Spinal cord (tissue), 10 donors: ENCODE results near the gene RGS7. TPM values are rescaled to one million over a fixed set of nuclear protein-coding genes. Genes with fewer than 3 reads are reported as not detected.
"Not testable (repeated sequence)": the region's sequence is repeated elsewhere in the genome, so short reads cannot be mapped to it uniquely, and the experiment has no call there.

Experiments used
- DNase-seq, 6 donors: peaks; one replicate each; pipeline versions ENCODE4 v3.0.0 to v3.0.0-alpha.2; 2013 to 2015; ENCODE audit warnings: low spot score in 6 of 6, low read depth in 4 of 6
- H3K27ac ChIP-seq: one replicate; pipeline ENCODE4 v1.5.1; 2013; ENCODE audit warnings: low read depth, low read length, control low read depth
- H3K27me3 ChIP-seq: one replicate; pipeline ENCODE4 v1.6.1; 2013; ENCODE audit warnings: low read length; ENCODE audit not compliant: control insufficient read depth, insufficient read depth
- H3K36me3 ChIP-seq: one replicate; pipeline ENCODE4 v1.6.1; 2013; ENCODE audit warnings: low read length; ENCODE audit not compliant: control insufficient read depth, insufficient read depth
- H3K4me1 ChIP-seq: one replicate; pipeline ENCODE4 v1.6.1; 2013; ENCODE audit warnings: low read length; ENCODE audit not compliant: control insufficient read depth, insufficient read depth
- H3K4me3 ChIP-seq: one replicate; pipeline ENCODE4 v1.5.1; 2013; ENCODE audit warnings: low read depth, low read length, control low read depth
- H3K9me3 ChIP-seq: one replicate; pipeline ENCODE4 v1.6.1; 2013; ENCODE audit warnings: low read length; ENCODE audit not compliant: control insufficient read depth, insufficient read depth
- WGBS: methylation state at CpG from one replicate; pipeline ENCODE4 v1.1.5; 2013; ENCODE audit warnings: missing lambda C conversion rate; ENCODE audit not compliant: insufficient coverage; 5-methylcytosine and 5-hydroxymethylcytosine counted together
- polyA plus RNA-seq, 2 donors: library from polyadenylated mRNA; unstranded; fragments of 120-200 nt; gene quantifications; one replicate each; pipeline ENCODE4 v1.2.1, GENCODE V29; 2013; ENCODE audit not compliant: insufficient read length in 2 of 2
- total RNA-seq, 2 donors: library from RNA; depleted of rRNA in 1 of 2; stranded (reverse); fragments of 120-200 nt in 1 of 2; fragments of >200 nt in 1 of 2; gene quantifications; one replicate each; pipeline versions ENCODE4 v1.2.3 to v1.2.4, GENCODE V29; 2013 to 2014
- donor health status: healthy.

The RGS7 gene
- total and polyA plus RNA-seq, 4 donors, result 9.5 to 44.1 (median 31.3) TPM

DNA sequence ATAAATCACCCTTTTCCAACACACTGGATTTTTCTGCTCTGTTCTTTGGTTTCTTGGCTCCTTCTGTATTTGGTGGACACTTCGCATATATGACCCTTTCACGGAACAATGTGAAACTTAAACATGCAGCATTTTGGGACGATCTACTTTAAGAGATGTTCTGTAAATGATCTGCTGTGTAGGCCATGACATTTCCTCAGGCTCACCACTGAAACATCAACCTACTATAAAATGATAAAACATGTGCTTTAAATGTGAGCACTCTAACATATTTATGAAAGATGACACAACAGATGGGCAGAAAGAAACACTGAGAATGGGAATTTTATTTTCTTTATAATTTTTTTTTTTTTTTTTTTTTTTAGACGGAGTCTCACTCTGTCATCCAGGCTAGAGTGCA is 428.7 kb downstream of the RGS7 start:
- Histone ChIP-seq H3K36me3 (no peaks in the 10 kb centered on the region), H3K4me3 (no peak overlapping the region), H3K9me3 (peaks cover 2% of the 10 kb centered on the region), H3K27ac (no peak overlapping the region), H3K4me1 (no peaks in the 10 kb centered on the region), H3K27me3 (no peaks in the 10 kb centered on the region)
- DNase-seq, result no peak
- WGBS, result no CpG with 5 or more reads among the region's 4 CpGs

DNA sequence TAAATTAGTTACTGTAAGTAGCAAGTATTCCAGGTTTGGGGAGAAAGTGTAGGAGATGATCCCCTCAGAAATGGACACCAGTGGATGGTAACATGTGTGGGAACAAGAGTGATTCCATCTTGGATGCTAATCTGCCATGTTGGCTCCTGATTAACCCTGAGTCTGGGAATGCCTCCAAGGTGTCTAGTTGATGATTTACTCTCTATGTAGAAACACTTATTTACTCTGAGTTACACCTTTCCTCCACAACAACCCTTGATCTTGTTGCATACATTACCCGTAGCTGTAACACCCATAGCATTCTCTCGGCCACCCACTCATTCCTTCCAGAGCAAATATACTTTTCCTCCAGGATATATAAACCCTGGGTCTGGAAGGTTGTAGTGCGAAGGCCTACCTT is 429.2 kb downstream of the RGS7 start:
- DNase-seq, result no peak
- H3K4me3 ChIP-seq, result no peak overlapping the region
- 83% methylated on average over 3 of the region's 3 CpGs for WGBS
- H3K9me3 ChIP-seq, result peaks cover 2% of the 10 kb centered on the region
- H3K36me3 ChIP-seq, result no peaks in the 10 kb centered on the region
- no peak overlapping the region for H3K27ac ChIP-seq
- no peaks in the 10 kb centered on the region for H3K4me1 ChIP-seq
- H3K27me3 ChIP-seq, result no peaks in the 10 kb centered on the region

DNA sequence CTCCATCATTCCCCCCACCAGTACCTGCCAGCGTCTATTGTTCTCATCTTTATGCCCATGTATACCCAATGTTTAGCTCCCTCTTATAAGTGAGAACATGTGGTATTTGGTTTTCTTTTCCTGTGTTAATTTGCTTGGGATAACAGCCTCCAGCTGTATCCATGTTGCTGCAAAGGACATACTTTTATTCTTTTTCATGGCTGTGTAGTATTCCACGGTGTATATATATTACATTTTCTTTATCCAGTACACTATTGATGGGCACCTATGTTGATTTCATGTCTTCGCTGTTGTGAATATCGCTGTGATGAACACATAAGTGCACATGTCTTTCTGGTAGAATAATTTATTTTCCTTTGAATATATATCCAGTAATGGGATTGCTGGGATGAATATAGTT is 431.7 kb downstream of the RGS7 start:
- Histone ChIP-seq H3K36me3 (no peaks in the 10 kb centered on the region), H3K9me3 (peaks cover 3% of the 10 kb centered on the region), H3K4me1 (no peaks in the 10 kb centered on the region), H3K4me3 (no peak overlapping the region), H3K27ac (no peak overlapping the region), H3K27me3 (no peaks in the 10 kb centered on the region)
- WGBS, result no CpG with 5 or more reads among the region's 4 CpGs
- DNase-seq, result no peak

DNA sequence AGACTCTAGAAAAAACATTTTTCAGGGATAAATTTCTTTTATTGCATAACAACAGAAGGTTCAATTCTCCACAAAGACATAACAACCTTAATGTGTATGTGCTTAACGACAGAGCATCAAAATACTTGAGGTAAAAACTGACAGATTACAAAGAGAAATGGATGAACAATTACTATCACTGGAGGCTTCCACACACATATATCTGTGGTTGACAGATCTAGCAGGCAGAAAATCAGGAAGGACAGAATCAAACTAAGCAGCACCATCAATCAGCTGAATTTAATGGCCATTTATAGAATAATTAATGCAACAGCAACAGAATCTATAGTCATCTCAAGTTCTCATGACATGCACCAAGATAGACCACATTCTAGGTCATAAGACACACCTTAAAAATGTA is 439.0 kb downstream of the RGS7 start:
- Histone ChIP-seq H3K27ac (no peak overlapping the region), H3K9me3 (peaks cover 3% of the 10 kb centered on the region), H3K36me3 (no peaks in the 10 kb centered on the region), H3K4me3 (no peak overlapping the region), H3K4me1 (no peaks in the 10 kb centered on the region), H3K27me3 (no peaks in the 10 kb centered on the region)
- no peak for DNase-seq
- no CpG with 5 or more reads among the region's 1 CpG for WGBS

DNA sequence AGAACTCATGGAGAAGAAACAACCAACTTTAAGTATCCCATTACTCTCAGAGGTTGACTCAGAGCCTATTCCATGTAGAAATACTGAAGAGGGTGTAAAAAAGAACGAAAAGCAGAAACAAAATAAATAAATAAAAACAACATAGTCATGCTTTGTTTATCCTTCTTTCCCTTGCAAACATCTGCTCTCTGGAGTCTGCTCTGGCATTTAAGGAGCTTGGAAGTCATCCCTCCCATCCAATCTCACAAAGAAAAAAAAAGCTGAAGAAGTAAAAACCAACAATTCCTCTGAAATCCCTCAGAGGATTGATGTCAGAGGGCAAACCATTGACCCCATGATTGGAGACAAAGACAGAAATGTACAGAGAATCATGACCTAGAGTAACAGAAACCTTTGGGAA is 442.5 kb downstream of the RGS7 start:
- WGBS, result no CpG with 5 or more reads among the region's 1 CpG
- H3K4me1 ChIP-seq, result no peaks in the 10 kb centered on the region
- H3K27me3 ChIP-seq, result no peaks in the 10 kb centered on the region
- no peaks in the 10 kb centered on the region for H3K36me3 ChIP-seq
- peaks cover 2% of the 10 kb centered on the region for H3K9me3 ChIP-seq
- H3K27ac ChIP-seq, result no peak overlapping the region
- no peak overlapping the region for H3K4me3 ChIP-seq
- peak in 1 of 6 donors; percentile 33 for DNase-seq

DNA sequence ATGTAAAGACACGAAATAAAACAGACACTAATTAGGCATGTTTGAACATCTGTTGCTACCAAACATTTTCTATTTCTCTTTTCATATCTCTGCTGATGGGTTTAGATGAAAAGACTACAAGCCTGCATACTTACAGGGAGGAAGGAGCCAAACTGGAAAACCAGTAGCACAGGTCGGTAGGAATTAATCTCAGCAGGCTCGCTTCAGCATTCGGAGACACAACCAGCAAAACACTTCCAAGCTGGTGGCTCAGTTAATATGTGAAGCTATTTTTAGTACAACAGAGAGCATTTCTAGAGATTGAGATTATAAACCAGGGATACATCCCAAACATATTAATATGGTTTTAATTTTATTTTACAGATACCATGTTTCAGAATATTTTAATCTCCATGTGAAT is 444.2 kb downstream of the RGS7 start:
- no peaks in the 10 kb centered on the region for H3K36me3 ChIP-seq
- no peaks in the 10 kb centered on the region for H3K4me1 ChIP-seq
- no peaks in the 10 kb centered on the region for H3K27me3 ChIP-seq
- DNase-seq, result peak in 2 of 6 donors; percentile 9 to 28
- WGBS, result no CpG with 5 or more reads among the region's 4 CpGs
- no peak overlapping the region for H3K27ac ChIP-seq
- no peak overlapping the region for H3K4me3 ChIP-seq
- peaks cover 2% of the 10 kb centered on the region for H3K9me3 ChIP-seq

DNA sequence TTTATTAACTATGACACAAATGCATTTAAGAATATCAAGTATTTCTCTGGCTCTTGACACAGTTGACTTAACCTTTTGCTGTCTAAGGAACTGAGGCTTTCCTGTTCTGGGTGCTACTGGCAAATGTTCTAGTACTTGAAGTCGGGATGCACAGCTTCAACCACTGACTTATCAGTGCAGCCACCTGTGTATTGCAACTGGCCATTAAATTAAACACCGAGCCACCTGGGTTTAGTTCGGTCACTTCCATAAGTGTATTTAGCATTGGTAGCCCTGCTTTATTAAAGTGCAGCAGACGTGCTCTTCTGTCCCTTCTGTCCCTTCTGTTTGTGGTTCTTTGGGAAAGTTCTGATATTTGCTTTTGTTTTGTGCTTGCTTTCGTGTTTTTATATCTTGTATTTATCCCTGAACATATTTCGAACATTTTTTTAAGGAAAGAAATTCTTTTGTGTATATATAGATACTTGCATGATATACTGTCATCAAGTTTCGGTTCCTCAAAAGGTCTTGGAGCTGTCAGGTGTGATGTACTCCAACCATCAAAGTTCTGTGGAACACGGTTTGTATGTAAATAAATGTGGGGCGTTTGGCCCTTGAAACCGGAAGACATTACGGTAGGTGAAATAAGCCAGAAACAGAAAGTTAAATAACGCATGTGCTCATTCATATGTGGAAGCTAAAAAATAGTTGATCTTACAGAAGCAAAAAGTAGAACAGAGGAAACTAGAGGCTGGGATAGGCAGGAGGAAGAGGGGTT is 447.1 kb downstream of the RGS7 start:
- H3K36me3 ChIP-seq, result no peaks in the 10 kb centered on the region
- no peaks in the 10 kb centered on the region for H3K27me3 ChIP-seq
- H3K27ac ChIP-seq, result no peak overlapping the region
- 98% methylated on average over 9 of the region's 12 CpGs for WGBS
- no peaks in the 10 kb centered on the region for H3K4me1 ChIP-seq
- DNase-seq, result no peak
- H3K9me3 ChIP-seq, result no peaks in the 10 kb centered on the region
- no peak overlapping the region for H3K4me3 ChIP-seq

DNA sequence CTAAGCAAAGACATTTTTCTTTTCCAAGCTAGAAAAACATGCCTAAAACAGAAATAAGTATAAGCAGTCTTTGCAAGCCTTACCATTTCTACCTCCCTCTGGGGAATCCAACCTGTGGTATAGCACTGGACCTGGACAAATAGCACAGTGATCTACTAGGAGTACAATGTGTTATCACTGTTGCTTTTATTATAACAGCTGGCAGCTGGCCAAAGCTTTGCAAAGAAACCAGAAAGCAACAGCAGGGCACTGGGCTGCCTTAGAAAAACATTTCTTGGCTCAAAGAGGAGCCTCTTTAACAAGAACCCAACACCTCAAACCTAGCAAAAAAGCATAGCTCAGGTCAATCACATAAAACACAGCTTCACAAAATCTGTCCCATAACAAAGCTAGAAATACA is 450.5 kb downstream of the RGS7 start:
- no peak overlapping the region for H3K4me3 ChIP-seq
- no peak overlapping the region for H3K27ac ChIP-seq
- DNase-seq, result peak in 2 of 6 donors; percentile 54 to 55
- no peaks in the 10 kb centered on the region for H3K36me3 ChIP-seq
- no peaks in the 10 kb centered on the region for H3K4me1 ChIP-seq
- no peaks in the 10 kb centered on the region for H3K9me3 ChIP-seq
- no peaks in the 10 kb centered on the region for H3K27me3 ChIP-seq

DNA sequence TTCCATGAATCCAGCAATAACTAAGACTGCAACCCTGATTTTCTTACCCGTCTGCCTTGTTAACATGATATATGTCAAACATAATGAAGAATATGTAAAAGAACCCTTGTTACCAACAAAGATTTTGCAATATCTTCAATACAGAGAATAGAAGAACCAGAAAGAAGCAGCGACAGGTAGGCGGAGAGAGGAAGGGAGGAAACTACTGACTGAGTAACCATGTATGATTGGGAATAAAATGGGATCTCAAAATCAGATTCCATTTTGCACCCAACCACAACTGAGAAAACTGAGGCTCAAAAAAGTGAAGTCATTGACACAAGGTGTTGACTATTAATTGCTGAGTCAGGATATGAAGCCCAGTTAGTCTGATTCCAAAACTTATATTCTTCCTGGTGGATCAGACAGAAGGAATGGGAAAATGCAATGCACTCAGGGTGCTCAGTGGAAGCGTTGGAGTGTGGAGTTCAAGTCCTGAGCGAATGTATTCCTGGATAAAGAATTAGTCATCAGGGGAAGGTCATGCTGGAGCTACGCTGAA is 451.7 kb downstream of the RGS7 start:
- DNase-seq, result no peak
- Histone ChIP-seq H3K27me3 (no peaks in the 10 kb centered on the region), H3K27ac (no peak overlapping the region), H3K4me1 (no peaks in the 10 kb centered on the region), H3K9me3 (peaks cover 1% of the 10 kb centered on the region), H3K36me3 (no peaks in the 10 kb centered on the region), H3K4me3 (no peak overlapping the region)
- WGBS, result 100% methylated on average over 1 of the region's 6 CpGs

DNA sequence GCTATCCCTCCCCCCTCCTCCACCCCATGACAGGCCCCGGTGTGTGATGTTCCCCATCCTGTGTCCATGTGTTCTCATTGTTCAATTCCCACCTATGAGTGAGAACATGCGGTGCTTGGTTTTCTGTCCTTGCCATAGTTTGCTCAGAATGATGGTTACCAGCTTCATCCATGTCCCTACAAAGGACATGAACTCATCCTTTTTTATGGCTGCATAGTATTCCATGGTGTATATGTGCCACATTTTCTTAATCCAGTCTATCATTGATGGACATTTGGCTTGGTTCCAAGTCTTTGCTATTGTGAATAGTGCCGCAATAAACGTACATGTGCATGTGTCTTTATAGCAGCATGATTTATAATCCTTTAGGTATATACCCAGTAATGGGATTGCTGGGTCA is 461.6 kb downstream of the RGS7 start:
- not testable (repeated sequence) for H3K27ac ChIP-seq, H3K27me3 ChIP-seq, H3K36me3 ChIP-seq, H3K4me3 ChIP-seq, DNase-seq, H3K4me1 ChIP-seq, H3K9me3 ChIP-seq
- 100% methylated on average over 2 of the region's 4 CpGs for WGBS
